Neuronal stem cell (in vitro differentiated cells): ENCODE data around the gene LRRC74A.
A peak's percentile ranks its signal among the peaks of the same experiment; 100 is the strongest.

Source experiments
- DNase-seq: peaks from one replicate; pipeline ENCODE4 v3.0.0-alpha.2; 2013; ENCODE audit warnings: low spot score
- H2AFZ ChIP-seq: one replicate; pipeline ENCODE4 v1.6.1; 2013; ENCODE audit warnings: mild to moderate bottlenecking, low read length, inconsistent platforms
- H2AK5ac ChIP-seq: 2 replicates; pipeline ENCODE4 v1.6.1; 2013; ENCODE audit warnings: low read depth, mild to moderate bottlenecking, inconsistent platforms, low read length, moderate library complexity, mixed read lengths
- H2BK120ac ChIP-seq: 2 replicates; pipeline ENCODE4 v1.6.1; 2013; ENCODE audit warnings: low read depth, mild to moderate bottlenecking, inconsistent platforms, low read length, moderate library complexity, mixed read lengths
- H2BK12ac ChIP-seq: one replicate; pipeline ENCODE4 v1.6.1; 2013; ENCODE audit warnings: low read length, inconsistent platforms
- H2BK15ac ChIP-seq: 2 replicates; pipeline ENCODE4 v1.6.1; 2013; ENCODE audit warnings: mild to moderate bottlenecking, low read length, inconsistent platforms, mixed read lengths
- H2BK5ac ChIP-seq: one replicate; pipeline ENCODE4 v1.6.1; 2013; ENCODE audit warnings: inconsistent platforms, mild to moderate bottlenecking, low read length, moderate library complexity
- H3K14ac ChIP-seq: one replicate; pipeline ENCODE4 v1.6.1; 2013; ENCODE audit warnings: low read length, inconsistent platforms
- H3K18ac ChIP-seq: 2 replicates; pipeline ENCODE4 v1.6.1; 2013; ENCODE audit warnings: low read length, inconsistent platforms
- H3K23ac ChIP-seq: 2 replicates; pipeline ENCODE4 v1.6.1; 2013; ENCODE audit warnings: low read depth, mild to moderate bottlenecking, mixed read lengths, low read length, inconsistent platforms; ENCODE audit not compliant: poor library complexity
- H3K27ac ChIP-seq: replicated peaks from 3 replicates; pipeline ENCODE4 v1.5.1; 2013; ENCODE audit warnings: low read length, inconsistent platforms
- H3K27me3 ChIP-seq, 3 experiments: 2 replicates each; pipeline ENCODE4 v1.6.1; 2013; ENCODE audit warnings: low read length in 3 of 3, mild to moderate bottlenecking in 2 of 3, inconsistent platforms in 1 of 3, low read depth in 1 of 3, mixed read lengths in 1 of 3, moderate library complexity in 1 of 3; ENCODE audit not compliant: control insufficient read depth in 3 of 3, insufficient read depth in 3 of 3
- H3K36me3 ChIP-seq, 2 donors: replicated peaks in 1 of 2; 2 replicates each; pipeline ENCODE4 v1.6.1; 2013; ENCODE audit warnings: low read length in 2 of 2; ENCODE audit not compliant: control insufficient read depth in 2 of 2, insufficient read depth in 2 of 2
- H3K4ac ChIP-seq: 2 replicates; pipeline ENCODE4 v1.6.1; 2013; ENCODE audit warnings: inconsistent platforms, mild to moderate bottlenecking, low read length, moderate library complexity
- H3K4me1 ChIP-seq, 2 donors: 1 replicate in 1 of 2; 2 replicates in 1 of 2; pipeline ENCODE4 v1.6.1; 2013; ENCODE audit warnings: low read length in 2 of 2, low read depth in 1 of 2; ENCODE audit not compliant: control insufficient read depth in 2 of 2, insufficient read depth in 1 of 2
- H3K4me2 ChIP-seq: one replicate; pipeline ENCODE4 v1.6.1; 2013; ENCODE audit warnings: mild to moderate bottlenecking, low read length, inconsistent platforms; ENCODE audit not compliant: insufficient read depth, poor library complexity, severe bottlenecking
- H3K4me3 ChIP-seq, 2 donors: 2 replicates each; pipeline ENCODE4 v1.5.1; 2013; ENCODE audit warnings: low read length in 2 of 2, mild to moderate bottlenecking in 2 of 2, inconsistent platforms in 1 of 2, moderate library complexity in 1 of 2
- H3K79me1 ChIP-seq: one replicate; pipeline ENCODE4 v1.6.1; 2013; ENCODE audit warnings: low read depth, mild to moderate bottlenecking, inconsistent platforms, low read length, moderate library complexity
- H3K9ac ChIP-seq: one replicate; pipeline ENCODE4 v1.6.1; 2013; ENCODE audit warnings: mild to moderate bottlenecking, low read depth, low read length, inconsistent platforms; ENCODE audit not compliant: poor library complexity
- H3K9me3 ChIP-seq, 2 donors: replicated peaks in 1 of 2; 2 replicates each; pipeline versions ENCODE3 to v1.6.1; 2013; ENCODE audit warnings: low read length in 2 of 2, mild to moderate bottlenecking in 2 of 2, inconsistent platforms in 1 of 2, low read depth in 1 of 2, mixed read lengths in 1 of 2, moderate library complexity in 1 of 2; ENCODE audit not compliant: control insufficient read depth in 2 of 2, insufficient read depth in 1 of 2
- H4K8ac ChIP-seq: one replicate; pipeline ENCODE4 v1.6.1; 2013; ENCODE audit warnings: low read depth, mild to moderate bottlenecking, inconsistent platforms, low read length, moderate library complexity
- H4K91ac ChIP-seq: one replicate; pipeline ENCODE4 v1.6.1; 2013; ENCODE audit warnings: low read length, low read depth, mild to moderate bottlenecking, inconsistent platforms; ENCODE audit not compliant: poor library complexity
- WGBS, 2 donors: extraction: QIAGEN DNeasy Blood & Tissue Kit; methylation state at CpG; one replicate each; pipeline ENCODE4 v1.1.7; 2013; ENCODE audit warnings: missing lambda C conversion rate in 2 of 2, mixed read lengths in 1 of 2; ENCODE audit not compliant: insufficient read length in 2 of 2, insufficient replicate concordance in 1 of 2; ENCODE audit errors: extremely low coverage in 2 of 2; 5-methylcytosine and 5-hydroxymethylcytosine counted together

Gene LRRC74A

GRCh38 chr14:76916040-76916715 is 90.0 kb downstream of the LRRC74A start:
- no peak overlapping the region for H3K23ac ChIP-seq
- no peak for DNase-seq
- no peak overlapping the region for H3K4me2 ChIP-seq
- H3K4me3 ChIP-seq, result no peak overlapping the region
- H3K27me3 ChIP-seq, result no peaks in the 10 kb centered on the region
- no peak overlapping the region for H3K4ac ChIP-seq
- H2BK15ac ChIP-seq, result peak overlapping the region; percentile 44
- no peak overlapping the region for H4K91ac ChIP-seq
- no peak overlapping the region for H2BK5ac ChIP-seq
- no peak overlapping the region for H3K9ac ChIP-seq
- H2AK5ac ChIP-seq, result no peak overlapping the region
- H2AFZ ChIP-seq, result no peak overlapping the region
- no peak overlapping the region for H3K18ac ChIP-seq
- H3K36me3 ChIP-seq, result no peaks in the 10 kb centered on the region
- H3K9me3 ChIP-seq, result no peaks in the 10 kb centered on the region
- no peak overlapping the region for H3K27ac ChIP-seq
- no peak overlapping the region for H2BK12ac ChIP-seq
- no peak overlapping the region for H2BK120ac ChIP-seq
- H4K8ac ChIP-seq, result no peak overlapping the region
- H3K79me1 ChIP-seq, result no peaks in the 10 kb centered on the region
- H3K14ac ChIP-seq, result no peak overlapping the region
- peaks cover 30 to 40% of the 10 kb centered on the region in 2 donors for H3K4me1 ChIP-seq
- no CpG with 5 or more reads among the region's 15 CpGs for WGBS, 2 donors

DNA sequence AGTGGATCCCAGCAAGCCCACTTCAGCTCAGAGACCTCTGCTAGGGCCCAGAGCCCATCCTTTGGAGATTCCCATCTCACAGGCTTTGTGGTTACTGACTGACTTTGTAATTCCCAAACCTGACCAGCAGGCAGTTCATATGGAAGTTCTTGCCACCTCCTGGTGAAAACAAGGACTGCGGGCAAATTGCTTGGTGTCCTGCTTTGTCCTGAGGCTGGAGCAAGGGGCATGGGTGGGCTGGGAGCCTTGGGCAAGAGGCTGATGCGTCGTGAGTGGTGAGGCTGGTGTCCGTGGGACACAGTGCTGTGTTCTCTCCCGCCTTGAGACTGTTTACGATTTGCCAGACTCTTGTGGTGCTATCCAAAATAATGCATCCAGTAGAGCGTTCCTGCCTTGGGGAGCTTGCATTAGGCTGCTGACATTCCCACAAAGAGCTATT is 91.0 kb downstream of the LRRC74A start:
- no peak overlapping the region for H2AFZ ChIP-seq
- H3K4me2 ChIP-seq, result no peak overlapping the region
- no peak overlapping the region for H2BK15ac ChIP-seq
- no peaks in the 10 kb centered on the region for H3K9me3 ChIP-seq
- no peak overlapping the region for H2BK120ac ChIP-seq
- no peak overlapping the region for H3K4me3 ChIP-seq
- no CpG with 5 or more reads among the region's 7 CpGs for WGBS, 2 donors
- H3K18ac ChIP-seq, result no peak overlapping the region
- no peak overlapping the region for H3K23ac ChIP-seq
- H3K36me3 ChIP-seq, result no peaks in the 10 kb centered on the region
- no peak overlapping the region for H2BK12ac ChIP-seq
- peak; percentile 51 for DNase-seq
- no peak overlapping the region for H3K14ac ChIP-seq
- H3K4me1 ChIP-seq, result peaks cover 34 to 50% of the 10 kb centered on the region in 2 donors
- no peak overlapping the region for H2AK5ac ChIP-seq
- H3K27me3 ChIP-seq, result no peaks in the 10 kb centered on the region
- H3K27ac ChIP-seq, result no peak overlapping the region
- H4K91ac ChIP-seq, result no peak overlapping the region
- H3K9ac ChIP-seq, result no peak overlapping the region
- H2BK5ac ChIP-seq, result no peak overlapping the region
- no peaks in the 10 kb centered on the region for H3K79me1 ChIP-seq
- no peak overlapping the region for H4K8ac ChIP-seq
- no peak overlapping the region for H3K4ac ChIP-seq

DNA sequence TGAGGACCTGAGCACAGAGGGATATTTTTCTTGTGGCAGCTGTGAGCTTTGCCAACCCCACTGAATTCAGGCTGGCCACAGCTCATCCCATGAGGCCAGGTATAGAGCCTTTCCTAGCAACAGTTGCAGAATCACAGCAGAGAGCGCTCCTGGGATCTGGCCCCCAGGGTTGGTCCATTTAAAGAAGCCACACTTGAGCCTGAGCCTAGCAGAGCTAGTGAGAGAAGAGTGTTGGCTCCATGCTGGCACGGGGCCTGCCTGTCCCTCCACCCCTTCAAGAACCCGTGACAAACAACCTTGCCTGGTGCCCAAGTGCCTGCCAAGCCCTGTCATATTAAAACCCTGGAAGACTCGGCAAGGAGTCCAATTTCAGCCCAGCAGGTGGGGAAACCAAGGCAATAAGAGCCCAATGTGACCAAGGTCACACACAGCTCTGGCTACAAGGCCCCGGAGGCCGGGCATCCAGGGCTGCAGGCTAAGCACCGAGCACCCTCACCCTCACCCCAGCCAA is 91.6 kb downstream of the LRRC74A start:
- Histone ChIP-seq H3K18ac (peak overlapping the region; percentile 68), H2BK15ac (peak overlapping the region; percentile 33), H2BK5ac (no peak overlapping the region), H3K79me1 (no peaks in the 10 kb centered on the region), H2AFZ (peak overlapping the region; percentile 77), H2AK5ac (peak overlapping the region; percentile 52), H3K4me3 (no peak overlapping the region), H3K27me3 (no peaks in the 10 kb centered on the region), H3K36me3 (no peaks in the 10 kb centered on the region), H3K27ac (no peak overlapping the region), H3K14ac (no peak overlapping the region), H3K9ac (no peak overlapping the region), H4K91ac (no peak overlapping the region), H3K9me3 (no peaks in the 10 kb centered on the region), H4K8ac (no peak overlapping the region), H3K4ac (no peak overlapping the region), H3K4me1 (peaks cover 40 to 56% of the 10 kb centered on the region in 2 donors), H2BK12ac (no peak overlapping the region), H2BK120ac (no peak overlapping the region), H3K23ac (no peak overlapping the region), H3K4me2 (no peak overlapping the region)
- DNase-seq, result no peak
- no CpG with 5 or more reads among the region's 7 CpGs for WGBS, 2 donors

GRCh38 chr14:76918256-76918781 is 92.1 kb downstream of the LRRC74A start:
- no CpG with 5 or more reads among the region's 8 CpGs for WGBS, 2 donors
- H3K4me3 ChIP-seq, result peak overlapping the region in 1 of 2 donors; percentile 0
- DNase-seq, result no peak

More at GRCh38 chr14:76918256-76918781, 92.1 kb downstream of the LRRC74A start:
- Histone ChIP-seq H2BK120ac (no peak overlapping the region), H3K18ac (peak overlapping the region; percentile 82), H3K9ac (no peak overlapping the region), H3K27me3 (no peaks in the 10 kb centered on the region), H2BK5ac (no peak overlapping the region), H3K4me1 (peaks cover 44 to 61% of the 10 kb centered on the region in 2 donors), H3K36me3 (no peaks in the 10 kb centered on the region), H3K14ac (no peak overlapping the region), H2AFZ (peak overlapping the region; percentile 77), H3K23ac (no peak overlapping the region), H2AK5ac (no peak overlapping the region), H3K79me1 (no peaks in the 10 kb centered on the region), H3K4me2 (no peak overlapping the region), H3K27ac (no peak overlapping the region), H4K91ac (no peak overlapping the region), H3K9me3 (no peaks in the 10 kb centered on the region), H3K4ac (no peak overlapping the region), H2BK12ac (no peak overlapping the region), H4K8ac (no peak overlapping the region), H2BK15ac (peak overlapping the region; percentile 33)
